ENCODE measurements around the gene UNC119.

The UNC119 gene

DNA sequence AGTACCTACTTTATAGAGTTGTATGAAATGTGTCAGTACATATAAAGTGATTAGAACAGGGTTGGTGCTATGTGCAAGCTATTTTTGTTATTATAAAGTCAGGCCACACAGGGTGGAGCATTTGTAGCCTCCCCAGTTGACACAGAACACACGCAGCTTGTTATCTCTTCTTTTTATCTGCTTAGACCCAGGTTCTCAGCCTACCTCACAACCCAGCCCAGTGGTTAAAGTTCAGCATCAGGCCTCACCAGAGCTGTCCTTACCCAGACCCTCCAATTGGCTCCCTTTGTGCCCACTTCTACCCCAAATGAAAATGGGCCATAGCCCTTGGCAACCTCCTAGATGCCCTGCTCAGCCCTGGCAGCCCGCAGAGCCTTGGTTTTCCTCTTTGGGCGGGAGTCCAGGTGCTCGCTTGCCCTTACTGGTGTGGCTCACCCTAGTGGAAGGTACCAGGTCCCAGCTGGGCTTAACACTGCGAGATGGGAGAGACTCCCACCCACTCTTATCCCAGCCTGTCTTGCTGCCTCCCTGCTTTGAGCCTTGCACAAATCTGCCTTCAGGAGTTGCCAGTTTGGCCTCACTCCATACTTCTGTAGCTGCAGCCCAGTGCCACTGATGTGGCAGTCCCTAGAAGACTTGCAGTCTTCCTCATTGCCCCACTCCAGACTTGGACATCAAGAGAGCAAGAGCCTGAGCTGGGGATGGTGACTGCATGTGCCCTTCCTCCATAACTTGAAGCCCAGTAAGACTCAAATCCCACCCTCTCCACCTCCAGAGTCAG is 20.0 kb upstream of the UNC119 start:
- DNase-seq = no peak

DNA sequence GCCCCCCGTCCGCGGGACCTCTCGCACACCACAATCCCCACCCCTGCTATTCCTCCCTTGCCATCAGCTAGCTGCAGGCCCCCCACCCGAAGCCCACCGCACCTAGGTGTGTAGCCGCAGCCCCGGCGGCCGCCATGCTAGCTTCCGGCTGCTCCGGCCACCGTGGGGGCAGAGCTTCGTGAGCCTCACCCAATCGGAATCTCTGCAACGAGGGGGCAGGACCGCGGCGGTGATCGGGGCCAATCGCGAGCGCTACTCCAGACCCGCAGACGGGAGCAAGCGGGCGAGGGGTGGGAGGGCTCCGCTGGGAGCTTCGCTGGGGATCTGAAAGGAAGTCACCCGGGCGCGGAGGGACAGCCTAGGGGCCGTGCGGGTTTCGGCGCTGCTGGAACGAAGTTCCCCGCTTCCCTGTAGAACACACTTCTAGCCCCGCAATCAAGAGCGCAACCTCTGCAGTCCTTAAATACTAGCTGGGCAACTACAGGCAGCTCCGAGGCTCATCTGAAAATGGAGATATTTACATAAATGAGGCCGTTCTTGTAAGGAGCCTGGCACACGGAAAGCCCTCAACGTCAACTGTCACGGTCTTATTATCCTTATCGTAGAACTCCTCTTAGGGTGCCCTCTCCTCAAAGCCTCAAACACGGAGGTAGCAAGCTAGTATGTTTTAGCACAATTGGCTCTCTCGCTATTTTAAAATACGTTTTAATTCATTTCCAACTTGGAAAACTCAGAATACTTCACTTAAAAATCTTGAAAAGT is 19.1 kb upstream of the UNC119 start, which contains the start of gene PIGS:
Gene PIGS, minus strand, starts transcription at position 164 of the 762 bp plus-strand sequence. Its CDS starts 28 bp downstream, at position 136.
- DNase-seq = peak; percentile 92

DNA sequence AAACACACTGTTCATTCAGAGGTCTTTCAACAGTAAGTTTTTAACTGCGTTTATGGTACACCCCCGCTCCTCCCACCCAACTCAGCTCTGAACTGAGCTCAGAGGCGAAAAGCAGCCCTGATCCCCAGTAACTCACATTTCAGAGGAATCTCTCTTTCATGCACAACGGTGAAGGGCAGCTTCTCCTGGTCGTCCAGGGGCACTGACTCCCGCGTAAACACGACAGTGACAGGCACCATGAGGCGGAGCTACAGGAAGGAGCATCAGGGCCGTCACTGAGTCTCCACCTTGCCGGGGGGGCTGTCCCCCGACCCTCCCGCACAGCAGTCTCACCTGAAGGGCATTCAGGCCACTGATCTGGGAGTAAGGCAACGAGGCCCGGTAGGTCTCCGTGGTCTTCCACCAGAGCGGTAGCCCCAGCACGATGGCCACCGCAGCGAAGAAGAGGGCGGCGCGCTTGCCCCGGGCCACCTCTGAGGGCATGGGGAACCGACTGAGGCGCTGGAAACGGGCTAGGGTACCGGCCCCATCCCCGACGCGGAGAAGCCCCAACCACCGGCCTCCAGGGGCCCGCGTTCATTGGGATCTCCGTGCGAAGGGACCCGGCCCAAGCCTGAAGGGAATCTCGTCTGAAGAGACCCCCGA is 18.4 kb upstream of the UNC119 start:
- DNase-seq = no peak

DNA sequence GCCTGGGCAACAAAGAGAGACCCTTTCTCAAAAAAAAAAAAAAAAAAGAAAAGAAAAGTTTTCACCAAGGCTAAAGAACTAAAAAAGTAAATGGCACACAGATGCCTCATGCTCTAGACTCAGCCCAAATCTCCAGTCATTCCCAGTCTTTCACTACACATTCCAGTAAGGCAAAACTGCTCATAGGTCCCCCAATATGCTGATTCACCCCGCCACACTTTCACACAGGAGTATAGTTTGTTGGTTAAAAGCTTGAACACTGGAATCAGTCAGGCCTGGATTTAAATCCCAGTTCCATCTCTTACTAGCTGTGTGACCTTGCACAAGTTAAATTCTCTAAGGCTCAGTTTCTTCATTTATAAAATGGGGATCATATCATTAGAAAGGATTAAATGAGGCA is 17.0 kb upstream of the UNC119 start:
- DNase-seq = no peak

DNA sequence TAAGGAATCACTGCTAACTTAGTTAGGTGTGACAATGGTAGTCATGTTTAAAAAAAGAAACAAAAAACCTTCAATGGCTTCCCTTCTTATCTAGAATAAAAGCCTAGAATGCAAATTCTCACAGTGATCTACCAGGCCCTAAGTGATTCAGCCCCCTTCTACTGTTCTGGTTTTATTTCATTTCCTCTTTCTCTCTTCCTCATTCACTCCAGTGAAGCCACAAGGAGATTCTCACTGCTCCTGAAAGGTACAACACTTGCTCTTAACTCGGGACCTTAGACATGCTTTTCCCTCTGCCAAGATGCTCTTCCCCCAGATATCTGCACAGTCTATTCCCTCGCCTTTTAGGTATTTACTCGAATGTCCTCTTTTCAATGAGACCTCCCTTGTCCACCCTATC is 15.2 kb upstream of the UNC119 start:
- peak; percentile 90 for DNase-seq

DNA sequence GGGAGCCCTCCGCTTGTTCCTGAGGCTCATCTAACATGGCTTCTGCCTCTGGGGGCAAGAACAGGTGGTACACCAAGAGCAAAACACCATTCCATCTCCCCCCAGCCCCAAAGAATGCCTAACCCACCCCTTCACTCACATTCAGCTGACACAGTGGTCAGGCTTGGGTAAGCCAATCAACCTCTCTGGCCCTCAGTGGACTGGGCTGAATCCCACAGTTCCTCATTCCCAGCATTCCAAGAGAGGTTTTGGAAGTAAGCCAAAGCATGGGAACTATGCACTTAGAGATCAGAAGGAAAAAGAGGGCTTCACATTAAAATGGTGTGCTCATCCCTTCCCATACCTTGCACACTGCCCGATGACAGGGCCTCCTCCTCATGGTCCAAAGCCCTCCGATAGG is 11.1 kb upstream of the UNC119 start:
- DNase-seq = no peak

DNA sequence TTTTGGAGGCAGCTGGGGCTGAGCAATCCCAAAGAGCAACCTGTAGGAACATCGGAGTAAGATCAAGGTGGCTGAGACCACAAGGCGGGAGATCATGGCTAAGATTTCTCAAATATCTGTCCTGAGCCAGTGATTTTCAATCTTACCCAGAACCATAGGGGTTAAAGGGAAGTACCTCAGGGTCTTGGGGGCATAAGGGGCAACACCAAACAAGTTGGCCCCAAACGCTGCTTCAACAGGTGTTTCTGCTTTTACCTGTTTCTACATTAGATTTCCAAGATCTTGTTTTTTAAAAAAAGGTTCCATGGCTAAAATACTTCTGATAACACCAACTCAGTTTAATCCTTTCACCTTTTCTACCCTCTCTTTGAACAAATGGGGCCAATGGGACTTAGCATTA is 2.6 kb upstream of the UNC119 start:
- no peak for DNase-seq

DNA sequence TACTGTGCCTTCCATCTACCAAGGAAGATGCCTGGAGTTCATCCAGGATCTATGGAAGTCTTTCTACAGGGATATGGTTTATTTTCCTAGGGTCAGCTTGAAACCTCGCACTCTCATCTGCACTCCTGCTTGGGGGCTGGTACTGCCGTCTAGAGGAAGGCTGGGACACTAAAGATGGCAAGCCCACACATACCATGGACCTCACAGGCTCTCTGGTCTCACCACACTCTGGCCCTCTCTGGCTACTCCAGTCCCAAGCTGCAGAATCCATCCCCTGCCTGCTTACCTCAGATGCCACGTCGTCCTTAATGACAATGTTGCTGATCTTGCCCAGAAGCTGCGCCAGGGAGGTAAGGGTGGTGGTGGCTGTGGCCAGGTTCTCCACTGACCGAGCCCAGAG is 2.1 kb upstream of the UNC119 start:
- DNase-seq = no peak

DNA sequence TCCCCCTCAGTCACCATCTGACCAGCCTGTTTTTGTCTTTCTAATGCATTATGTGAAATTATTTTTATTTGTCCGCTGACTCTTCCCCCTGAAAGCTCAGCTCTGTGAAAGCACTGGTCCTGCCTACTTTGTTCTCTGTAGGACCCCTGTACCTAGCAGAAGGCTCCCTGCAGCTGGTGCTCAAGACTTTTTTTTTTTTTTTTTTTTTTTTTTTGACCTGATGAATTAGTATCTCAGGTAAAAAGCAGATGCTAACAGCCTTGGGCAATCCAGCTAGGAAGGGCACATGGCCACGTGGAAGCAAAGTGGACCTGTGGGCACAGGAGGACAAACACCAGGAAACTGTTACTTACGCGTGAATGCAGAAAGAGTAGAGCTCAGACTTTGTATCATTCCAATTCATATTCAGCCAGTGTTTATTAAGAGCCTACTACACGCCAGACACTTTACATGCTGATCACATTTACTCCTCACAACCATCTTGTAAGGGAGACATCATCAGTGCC is 629 bp upstream of the UNC119 start:
- DNase-seq = no peak

DNA sequence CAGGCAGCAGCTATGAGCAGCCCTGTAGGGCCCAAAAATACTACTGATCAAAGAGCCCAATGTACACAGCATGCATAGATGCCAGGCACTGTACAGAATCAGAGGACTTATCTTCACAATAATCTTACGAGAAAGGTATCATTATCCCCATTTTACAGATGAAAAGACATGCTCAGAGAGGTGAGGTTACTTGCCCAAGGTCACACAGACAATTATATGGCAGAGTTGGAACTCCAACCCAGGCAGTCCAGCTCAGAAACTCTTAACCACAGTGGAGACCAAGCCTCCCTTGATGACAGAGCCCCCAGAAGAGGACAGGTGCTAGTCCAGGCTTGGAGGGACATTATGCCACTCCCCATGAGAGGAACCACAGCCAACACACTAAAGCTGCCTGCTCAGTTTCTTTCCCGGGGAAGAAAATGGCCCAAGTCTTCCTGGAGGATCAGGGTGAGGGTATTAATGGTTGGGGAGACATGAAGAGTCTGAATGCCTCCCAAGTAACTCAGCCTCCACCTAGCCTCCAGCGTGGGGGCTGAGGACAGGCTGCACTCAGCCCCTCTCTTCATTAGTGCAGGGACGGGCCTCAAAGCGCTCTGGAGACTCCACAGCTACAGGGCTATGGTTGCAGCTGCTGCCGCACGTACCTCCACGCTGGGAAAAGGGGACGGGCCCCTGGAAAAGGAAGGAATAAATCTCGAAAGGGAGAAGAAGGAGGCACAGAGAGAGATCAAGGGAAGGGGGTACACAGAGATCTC is 826 bp downstream of the UNC119 start:
- DNase-seq = no peak

DNA sequence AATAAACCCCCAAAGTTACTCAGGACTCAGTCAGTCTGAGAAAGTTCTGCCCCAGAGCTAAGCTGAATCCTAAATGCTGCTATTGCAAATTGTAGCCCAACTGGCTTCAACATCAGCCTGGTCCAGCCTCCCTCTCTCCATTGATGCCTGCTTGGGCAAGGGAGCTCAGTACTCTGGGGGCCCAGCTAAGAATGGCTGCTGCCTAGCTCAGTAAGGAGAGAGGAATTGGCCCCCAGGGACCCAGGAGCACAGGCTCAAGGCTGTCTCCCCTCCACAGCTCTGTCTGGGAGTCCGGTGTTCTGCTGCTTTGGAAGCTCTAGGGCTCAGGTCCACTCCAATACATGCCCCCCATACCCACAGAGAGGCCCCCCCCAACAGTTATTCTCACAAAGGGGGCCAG is 1.6 kb downstream of the UNC119 start:
- DNase-seq = no peak

DNA sequence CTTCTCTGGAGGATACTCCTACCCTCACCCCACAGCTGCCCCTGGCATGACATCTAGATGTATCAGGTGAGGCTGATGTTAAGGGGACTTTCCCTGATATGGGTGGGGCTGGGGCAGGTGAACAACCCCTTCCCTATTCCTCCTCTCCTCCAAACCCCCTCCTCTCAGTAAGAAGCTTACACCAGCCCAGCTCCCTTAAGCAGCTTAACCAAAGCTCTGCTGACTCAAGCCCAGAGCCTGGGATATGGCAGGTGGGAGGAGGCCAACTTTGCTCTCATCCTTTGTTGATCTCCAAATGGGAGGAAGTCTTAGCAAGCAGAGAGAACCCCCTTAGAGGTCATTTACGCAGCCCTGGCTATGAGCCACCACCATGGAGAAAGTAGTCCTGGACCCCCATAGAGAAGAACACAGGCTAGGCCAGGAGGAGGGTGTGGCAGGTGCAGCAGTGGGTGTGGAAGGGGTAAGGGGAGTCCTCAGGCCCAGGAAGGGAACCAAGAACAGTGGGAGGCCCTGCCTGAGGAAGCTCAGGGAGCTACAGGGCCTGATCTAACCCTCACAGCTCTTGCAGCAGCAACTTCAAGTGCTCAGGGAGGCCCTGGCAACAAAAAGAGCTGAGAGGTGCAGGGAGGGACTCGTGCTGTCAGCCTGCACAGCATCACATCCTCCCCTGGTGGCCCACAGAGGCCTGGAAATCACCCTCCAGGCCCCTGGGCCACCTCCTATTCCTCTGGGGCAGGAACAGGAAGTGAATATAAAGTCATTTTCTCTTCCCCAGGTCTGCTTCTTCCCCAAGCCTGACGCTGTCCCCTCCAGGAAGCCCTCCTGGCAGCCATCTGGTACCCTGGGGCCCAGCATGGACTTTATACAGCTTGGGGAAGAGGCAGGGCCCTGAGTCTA is 2.9 kb downstream of the UNC119 start:
- DNase-seq = peak; percentile 75

DNA sequence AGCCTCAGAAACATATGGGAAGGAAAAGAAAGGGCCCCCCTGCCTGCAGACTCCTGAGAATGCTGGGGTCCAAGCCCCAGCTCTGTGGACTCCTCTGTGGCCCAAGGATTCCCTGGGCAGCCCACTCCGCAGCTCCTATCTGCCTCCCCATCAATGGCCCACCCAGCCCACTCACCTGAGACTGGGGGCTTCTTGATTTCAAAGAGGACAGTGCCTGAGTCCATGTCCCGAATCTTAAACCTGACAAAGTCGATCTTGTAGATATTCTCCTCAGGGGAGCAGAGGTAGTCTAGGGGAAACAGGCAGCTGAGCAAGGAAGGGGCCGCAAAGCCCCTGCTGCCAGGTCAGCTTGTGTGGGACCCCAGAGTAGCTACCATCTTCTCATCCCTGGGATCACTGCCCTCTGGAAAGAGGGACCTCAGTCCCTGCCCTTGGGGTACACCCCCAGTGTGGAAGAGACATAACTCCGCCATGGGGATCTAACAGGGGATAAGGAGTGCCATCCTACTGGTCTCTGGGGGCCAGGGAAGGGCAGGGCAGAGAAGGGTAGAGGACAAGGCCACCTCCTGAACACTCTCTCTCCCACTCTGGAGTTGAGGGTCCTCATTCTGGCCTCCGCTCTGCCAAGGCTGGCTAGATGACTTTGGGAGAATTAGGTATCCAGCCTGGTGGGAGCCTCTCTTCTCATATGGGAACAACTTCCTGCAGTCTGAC is 3.9 kb downstream of the UNC119 start:
- DNase-seq = no peak

DNA sequence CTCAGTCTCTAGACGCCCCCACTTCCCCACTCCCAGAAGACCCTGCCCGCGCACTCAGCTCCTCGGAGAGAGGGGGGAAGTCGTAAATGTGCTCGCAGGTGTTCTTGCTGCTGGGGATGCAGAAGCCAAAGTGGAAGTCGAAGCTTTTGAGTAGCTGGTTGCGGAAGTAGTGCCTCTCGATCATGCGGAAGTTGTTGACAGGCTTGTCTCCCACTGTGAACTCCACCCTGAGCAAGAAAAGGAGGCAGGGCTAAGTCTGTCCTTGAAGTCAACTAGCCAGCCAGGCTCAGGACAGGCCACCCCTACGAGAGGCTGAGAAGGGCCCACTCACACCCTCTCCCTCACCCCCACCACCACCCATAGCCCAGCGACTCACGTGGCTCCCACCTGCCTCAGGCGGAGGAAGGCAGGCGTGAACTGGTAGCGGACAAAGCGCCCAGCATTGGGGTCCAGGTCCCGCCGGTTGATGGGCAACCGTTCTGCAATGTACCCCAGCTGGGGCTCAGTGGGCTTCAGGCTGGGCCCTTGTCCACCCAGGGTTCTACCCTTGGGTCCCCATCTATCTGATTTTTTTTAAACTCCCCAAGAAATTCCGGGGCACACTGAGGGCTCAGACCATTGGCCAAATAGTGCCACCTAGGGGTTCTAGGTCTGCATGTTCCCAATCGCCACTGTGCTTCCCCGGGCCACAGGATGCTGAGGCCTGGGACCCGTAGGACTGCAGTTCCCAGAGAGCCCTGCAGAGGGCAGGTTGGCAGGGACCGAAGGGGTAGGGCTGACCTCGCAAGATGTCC is 4.6 kb downstream of the UNC119 start:
- DNase-seq = peak; percentile 90

DNA sequence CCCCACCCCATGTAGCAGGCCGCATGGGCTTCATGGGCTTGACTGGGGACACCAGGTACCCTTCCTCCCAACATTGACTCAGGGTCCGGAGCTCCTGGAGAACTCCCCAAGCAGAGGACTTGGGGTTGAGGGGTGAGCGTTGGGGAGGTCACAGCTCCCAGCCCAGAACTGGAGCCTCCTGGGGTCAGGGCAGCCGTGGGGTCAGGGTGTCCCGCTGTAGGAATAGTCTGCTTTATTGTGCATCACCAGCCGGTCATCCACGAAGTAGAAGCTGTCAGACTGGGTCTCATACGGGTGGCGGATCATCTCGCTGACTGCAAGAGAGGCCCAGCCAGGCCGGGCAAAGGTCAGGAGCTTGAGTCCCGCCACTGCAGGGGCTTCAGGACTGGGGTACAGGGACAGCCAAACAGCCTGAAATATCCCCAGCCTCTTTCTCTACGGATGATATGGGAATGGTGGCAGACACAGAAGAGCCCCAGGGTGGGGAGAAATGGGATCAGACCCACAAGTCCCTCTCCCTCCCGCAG is 5.3 kb downstream of the UNC119 start:
- no peak for DNase-seq

DNA sequence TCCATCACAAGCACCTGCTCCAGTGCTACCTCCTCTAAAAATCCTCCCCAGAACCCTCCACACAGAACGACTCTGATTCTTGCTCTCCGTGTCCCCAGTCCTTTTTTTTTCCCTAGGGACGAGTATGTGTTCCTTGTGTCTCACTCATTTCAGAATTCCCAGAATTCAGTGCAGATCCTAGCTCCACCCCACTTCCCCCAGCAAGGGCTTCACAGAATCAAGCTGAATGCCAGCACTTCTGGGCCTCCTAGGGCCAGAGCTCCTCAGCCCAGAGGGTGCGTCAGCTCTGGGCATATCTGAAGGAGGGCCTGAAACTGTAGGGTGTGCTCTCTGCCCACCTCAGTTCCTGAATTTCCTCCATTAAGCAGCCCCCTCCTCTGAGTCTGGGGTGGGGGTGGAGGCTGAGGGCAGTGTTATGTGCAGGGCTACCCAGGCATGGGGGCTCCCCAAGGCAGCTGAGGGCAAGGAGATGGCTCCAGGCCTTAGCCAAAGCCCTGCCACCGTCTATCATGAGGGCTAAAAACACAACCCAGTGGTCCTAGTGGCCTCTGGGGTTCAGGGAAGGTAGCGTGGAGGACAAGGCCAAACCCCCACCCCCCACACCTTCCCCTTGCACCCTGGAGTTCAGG is 6.5 kb downstream of the UNC119 start:
- DNase-seq = no peak

DNA sequence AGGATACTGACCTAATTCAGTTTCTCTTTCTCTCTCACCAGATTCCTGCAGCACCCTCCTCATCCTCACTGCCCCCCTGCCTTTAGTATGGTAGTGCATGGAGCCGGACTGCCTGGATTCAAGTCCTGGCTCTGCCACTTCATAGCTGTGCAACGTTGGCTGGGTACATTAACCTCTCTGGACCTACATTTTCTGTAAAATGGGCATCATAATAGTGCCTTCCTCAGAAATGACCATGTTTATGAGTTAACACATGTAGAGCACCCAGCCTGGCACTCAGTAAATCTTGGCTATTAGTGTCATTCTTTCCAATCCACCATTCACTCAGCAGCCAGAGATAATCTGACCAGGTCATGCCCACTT is 7.3 kb downstream of the UNC119 start:
- no peak for DNase-seq

DNA sequence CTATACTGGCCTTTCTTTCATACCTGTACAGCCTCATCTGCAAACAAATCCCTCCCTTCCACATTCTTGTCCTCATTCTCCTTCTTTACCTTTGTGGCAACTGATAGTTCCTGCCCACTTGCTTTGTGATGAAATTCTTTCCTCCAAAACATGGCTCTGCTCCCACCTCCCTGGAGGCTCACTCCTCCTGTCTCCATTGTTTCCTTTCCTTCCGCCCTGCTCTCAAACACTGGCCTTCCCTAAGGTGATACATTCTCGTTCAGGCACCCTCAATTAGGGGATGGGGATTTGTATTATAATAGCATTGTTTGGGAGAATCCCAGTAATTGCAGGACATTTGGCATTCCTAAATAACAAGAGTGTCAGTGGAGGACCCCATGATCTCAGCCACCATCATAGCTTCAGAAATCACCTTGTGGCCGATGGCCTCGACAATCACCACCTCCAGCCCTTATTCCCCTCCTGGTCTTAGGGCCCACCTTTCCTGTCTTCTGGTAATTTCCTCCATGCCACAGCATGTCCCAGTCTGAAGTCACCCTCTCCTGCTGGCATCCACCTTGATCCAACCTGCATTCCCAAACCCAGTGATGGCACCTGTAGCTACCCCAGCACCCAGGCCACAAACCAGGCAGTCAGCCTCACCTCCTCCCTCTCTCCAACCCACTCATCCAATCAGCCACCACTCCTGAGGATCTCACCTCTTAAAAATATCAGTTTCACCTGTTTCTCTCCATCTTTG is 7.9 kb downstream of the UNC119 start:
- no peak for DNase-seq

DNA sequence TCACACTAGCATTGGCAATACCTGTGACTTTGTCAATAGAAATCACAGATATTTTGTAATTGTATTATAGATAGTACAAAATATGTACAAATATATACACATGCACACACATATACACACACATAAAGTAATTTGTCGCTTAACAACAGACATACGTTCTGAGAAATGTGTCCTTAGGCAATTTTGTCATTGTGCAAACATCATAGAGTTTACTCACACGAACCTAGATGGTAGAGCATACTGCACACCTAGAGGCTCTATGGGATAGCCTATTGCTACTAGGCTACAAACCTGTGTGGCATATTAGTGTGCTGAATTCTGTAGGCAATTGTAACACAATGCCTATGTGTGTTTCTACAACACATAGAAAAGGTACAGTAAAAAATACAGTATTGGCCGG is 11.0 kb downstream of the UNC119 start:
- DNase-seq = no peak

Measured in MV-4-11 (cell line).